WTC11 (cell line): ENCODE results near the gene STXBP5.

Source experiments
- ETV6 ChIP-seq: sonication (generic); formaldehyde crosslinking; IDR thresholded peaks from 2 replicates; pipeline ENCODE4 v1.8.1; 2022; ENCODE audit warnings: mild to moderate bottlenecking, missing genetic modification reagents
- GRHL2 ChIP-seq: fragments of 250-450 bp; sonication (Bioruptor Pico); IDR thresholded peaks from 2 replicates; pipeline ENCODE4 v1.8.0; 2022; ENCODE audit warnings: mild to moderate bottlenecking, moderate library complexity; ENCODE audit not compliant: insufficient replicate concordance, severe bottlenecking
- HMGA2 ChIP-seq: fragments of 250-450 bp; sonication (Bioruptor Pico); IDR thresholded peaks from 2 replicates; pipeline ENCODE4 v1.4.0; 2021; ENCODE audit warnings: mild to moderate bottlenecking, moderate library complexity
- MYBL2 ChIP-seq: sonication (generic); formaldehyde crosslinking; IDR thresholded peaks from 2 replicates; pipeline ENCODE4 v1.8.1; 2023; ENCODE audit warnings: mild to moderate bottlenecking, moderate library complexity, missing genetic modification reagents
- NFATC4 ChIP-seq: fragments of 250-450 bp; sonication (Bioruptor Pico); IDR thresholded peaks from 2 replicates; pipeline ENCODE4 v1.9.0; 2021; ENCODE audit warnings: mild to moderate bottlenecking
- NFYB ChIP-seq: sonication (generic); formaldehyde crosslinking; conservative IDR thresholded peaks from 2 replicates; pipeline ENCODE4 v1.8.0; 2022; ENCODE audit warnings: low read depth, missing genetic modification reagents
- SP1 ChIP-seq: sonication (generic); formaldehyde crosslinking; conservative IDR thresholded peaks from 2 replicates; pipeline ENCODE4 v1.8.1; 2022; ENCODE audit warnings: missing genetic modification reagents
- TEAD4 ChIP-seq: sonication (generic); formaldehyde crosslinking; IDR thresholded peaks from 2 replicates; pipeline ENCODE4 v1.8.0; 2022; ENCODE audit warnings: mild to moderate bottlenecking, missing genetic modification reagents
- TP53 ChIP-seq: sonication (generic); formaldehyde crosslinking; IDR thresholded peaks from 2 replicates; pipeline ENCODE4 v1.8.1; 2023; ENCODE audit warnings: mild to moderate bottlenecking, missing genetic modification reagents
- TF ChIP-seq, protein P1 (sequence below): fragments of 200-600 bp; IDR thresholded peaks from 2 replicates; pipeline ENCODE4 v1.8.0; 2022; ENCODE audit warnings: antibody characterized with exemption
- TF ChIP-seq, protein P2 (sequence below): sonication (generic); formaldehyde crosslinking; IDR thresholded peaks from 2 replicates; pipeline ENCODE4 v1.8.0; 2022; ENCODE audit warnings: mild to moderate bottlenecking, missing genetic modification reagents
- TF ChIP-seq, protein P3 (sequence below): sonication (generic); formaldehyde crosslinking; IDR thresholded peaks from 2 replicates; pipeline ENCODE4 v1.8.0; 2022; ENCODE audit warnings: mild to moderate bottlenecking, missing genetic modification reagents
- TF ChIP-seq, protein P4 (sequence below): sonication (generic); formaldehyde crosslinking; IDR thresholded peaks from 2 replicates; pipeline ENCODE4 v1.8.1; 2023; ENCODE audit warnings: mild to moderate bottlenecking, missing genetic modification reagents

DNA sequence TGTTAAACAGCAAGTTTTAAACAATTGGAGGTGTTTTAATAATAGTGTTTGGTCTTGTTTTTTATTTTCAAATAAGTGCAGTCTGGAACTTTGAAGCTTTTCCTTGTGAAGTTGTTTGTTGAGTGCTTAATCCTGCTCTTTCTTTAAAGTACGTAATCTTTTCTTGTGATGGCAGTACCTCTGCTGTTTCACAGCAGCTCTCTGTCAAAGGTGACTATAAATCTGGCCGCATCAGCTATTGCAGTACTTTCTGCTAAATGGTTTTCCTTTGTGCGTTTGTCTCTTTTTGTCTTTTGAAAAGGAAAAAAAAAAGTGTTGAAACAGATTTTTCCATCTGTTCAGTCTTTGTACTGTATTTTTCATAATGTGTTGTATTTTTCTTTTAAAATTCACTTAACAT is 12.7 kb downstream of the STXBP5 start:
- TF ChIP-seq, protein P1, sequence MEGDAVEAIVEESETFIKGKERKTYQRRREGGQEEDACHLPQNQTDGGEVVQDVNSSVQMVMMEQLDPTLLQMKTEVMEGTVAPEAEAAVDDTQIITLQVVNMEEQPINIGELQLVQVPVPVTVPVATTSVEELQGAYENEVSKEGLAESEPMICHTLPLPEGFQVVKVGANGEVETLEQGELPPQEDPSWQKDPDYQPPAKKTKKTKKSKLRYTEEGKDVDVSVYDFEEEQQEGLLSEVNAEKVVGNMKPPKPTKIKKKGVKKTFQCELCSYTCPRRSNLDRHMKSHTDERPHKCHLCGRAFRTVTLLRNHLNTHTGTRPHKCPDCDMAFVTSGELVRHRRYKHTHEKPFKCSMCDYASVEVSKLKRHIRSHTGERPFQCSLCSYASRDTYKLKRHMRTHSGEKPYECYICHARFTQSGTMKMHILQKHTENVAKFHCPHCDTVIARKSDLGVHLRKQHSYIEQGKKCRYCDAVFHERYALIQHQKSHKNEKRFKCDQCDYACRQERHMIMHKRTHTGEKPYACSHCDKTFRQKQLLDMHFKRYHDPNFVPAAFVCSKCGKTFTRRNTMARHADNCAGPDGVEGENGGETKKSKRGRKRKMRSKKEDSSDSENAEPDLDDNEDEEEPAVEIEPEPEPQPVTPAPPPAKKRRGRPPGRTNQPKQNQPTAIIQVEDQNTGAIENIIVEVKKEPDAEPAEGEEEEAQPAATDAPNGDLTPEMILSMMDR = no peak
- TF ChIP-seq, protein P2, sequence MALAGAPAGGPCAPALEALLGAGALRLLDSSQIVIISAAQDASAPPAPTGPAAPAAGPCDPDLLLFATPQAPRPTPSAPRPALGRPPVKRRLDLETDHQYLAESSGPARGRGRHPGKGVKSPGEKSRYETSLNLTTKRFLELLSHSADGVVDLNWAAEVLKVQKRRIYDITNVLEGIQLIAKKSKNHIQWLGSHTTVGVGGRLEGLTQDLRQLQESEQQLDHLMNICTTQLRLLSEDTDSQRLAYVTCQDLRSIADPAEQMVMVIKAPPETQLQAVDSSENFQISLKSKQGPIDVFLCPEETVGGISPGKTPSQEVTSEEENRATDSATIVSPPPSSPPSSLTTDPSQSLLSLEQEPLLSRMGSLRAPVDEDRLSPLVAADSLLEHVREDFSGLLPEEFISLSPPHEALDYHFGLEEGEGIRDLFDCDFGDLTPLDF (CRISPR knock-in tag) = no peak
- no peak for TF ChIP-seq HMGA2 (CRISPR knock-in tag)
- TF ChIP-seq SP1 (CRISPR knock-in tag) = no peak
- no peak for TF ChIP-seq ETV6 (CRISPR knock-in tag)
- TF ChIP-seq, protein P3, sequence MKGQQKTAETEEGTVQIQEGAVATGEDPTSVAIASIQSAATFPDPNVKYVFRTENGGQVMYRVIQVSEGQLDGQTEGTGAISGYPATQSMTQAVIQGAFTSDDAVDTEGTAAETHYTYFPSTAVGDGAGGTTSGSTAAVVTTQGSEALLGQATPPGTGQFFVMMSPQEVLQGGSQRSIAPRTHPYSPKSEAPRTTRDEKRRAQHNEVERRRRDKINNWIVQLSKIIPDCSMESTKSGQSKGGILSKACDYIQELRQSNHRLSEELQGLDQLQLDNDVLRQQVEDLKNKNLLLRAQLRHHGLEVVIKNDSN = no peak
- no peak for TF ChIP-seq TP53 (CRISPR knock-in tag)
- no peak for TF ChIP-seq MYBL2 (CRISPR knock-in tag)
- TF ChIP-seq NFATC4 (CRISPR knock-in tag) = no peak
- TF ChIP-seq GRHL2 (CRISPR knock-in tag) = no peak
- no peak for TF ChIP-seq NFYB (CRISPR knock-in tag)
- TF ChIP-seq, protein P4, sequence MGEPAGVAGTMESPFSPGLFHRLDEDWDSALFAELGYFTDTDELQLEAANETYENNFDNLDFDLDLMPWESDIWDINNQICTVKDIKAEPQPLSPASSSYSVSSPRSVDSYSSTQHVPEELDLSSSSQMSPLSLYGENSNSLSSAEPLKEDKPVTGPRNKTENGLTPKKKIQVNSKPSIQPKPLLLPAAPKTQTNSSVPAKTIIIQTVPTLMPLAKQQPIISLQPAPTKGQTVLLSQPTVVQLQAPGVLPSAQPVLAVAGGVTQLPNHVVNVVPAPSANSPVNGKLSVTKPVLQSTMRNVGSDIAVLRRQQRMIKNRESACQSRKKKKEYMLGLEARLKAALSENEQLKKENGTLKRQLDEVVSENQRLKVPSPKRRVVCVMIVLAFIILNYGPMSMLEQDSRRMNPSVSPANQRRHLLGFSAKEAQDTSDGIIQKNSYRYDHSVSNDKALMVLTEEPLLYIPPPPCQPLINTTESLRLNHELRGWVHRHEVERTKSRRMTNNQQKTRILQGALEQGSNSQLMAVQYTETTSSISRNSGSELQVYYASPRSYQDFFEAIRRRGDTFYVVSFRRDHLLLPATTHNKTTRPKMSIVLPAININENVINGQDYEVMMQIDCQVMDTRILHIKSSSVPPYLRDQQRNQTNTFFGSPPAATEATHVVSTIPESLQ = no peak
- no peak for TF ChIP-seq TEAD4 (CRISPR knock-in tag)
